GM21447 (cell line): ENCODE results near the gene PLD4.
"Not testable (repeated sequence)": the region's sequence is repeated elsewhere in the genome, so short reads cannot be mapped to it uniquely, and the experiment has no call there.

ENCODE experiments used
- ATAC-seq: cut with Tn5 transposase; IDR thresholded peaks from one replicate; pipeline ENCODE4 v1.9.1; 2021; ENCODE audit not compliant: unreplicated experiment

The PLD4 gene

DNA sequence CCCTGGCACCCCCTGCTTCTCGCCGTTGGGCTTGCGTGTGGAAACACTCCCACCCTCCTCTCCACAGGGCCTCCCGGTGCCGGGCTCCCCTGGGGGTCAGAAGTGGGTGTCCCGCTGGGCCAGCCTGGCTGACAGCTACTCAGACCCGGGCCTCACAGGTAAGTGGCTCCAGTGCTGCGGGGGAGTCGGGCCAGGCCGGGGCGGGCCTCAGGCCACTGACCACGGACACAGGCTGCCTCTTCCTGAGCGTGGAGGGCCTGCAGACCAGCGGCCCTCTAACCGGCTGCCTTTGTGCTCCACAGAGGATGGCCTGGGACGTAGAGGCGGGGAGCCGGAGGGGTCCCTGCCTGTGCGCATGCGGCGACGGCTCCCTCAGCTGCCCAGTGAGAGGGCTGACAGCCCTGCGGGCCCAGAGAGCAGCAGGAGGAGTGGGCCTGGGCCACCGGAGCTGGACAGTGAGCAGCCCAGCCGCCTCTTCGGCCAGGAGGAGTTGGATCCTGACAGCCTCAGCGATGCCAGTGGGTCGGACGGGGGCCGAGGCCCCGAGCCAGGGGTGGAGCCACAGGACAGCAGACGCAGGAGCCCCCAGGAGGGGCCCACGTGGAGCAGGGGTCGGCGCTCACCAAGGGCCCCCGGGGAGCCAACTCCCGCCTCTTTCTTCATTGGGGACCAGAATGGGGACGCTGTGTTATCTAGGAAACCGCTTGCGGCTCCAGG lies 38.5 kb upstream of the PLD4 start:
- ATAC-seq, result no peak

DNA sequence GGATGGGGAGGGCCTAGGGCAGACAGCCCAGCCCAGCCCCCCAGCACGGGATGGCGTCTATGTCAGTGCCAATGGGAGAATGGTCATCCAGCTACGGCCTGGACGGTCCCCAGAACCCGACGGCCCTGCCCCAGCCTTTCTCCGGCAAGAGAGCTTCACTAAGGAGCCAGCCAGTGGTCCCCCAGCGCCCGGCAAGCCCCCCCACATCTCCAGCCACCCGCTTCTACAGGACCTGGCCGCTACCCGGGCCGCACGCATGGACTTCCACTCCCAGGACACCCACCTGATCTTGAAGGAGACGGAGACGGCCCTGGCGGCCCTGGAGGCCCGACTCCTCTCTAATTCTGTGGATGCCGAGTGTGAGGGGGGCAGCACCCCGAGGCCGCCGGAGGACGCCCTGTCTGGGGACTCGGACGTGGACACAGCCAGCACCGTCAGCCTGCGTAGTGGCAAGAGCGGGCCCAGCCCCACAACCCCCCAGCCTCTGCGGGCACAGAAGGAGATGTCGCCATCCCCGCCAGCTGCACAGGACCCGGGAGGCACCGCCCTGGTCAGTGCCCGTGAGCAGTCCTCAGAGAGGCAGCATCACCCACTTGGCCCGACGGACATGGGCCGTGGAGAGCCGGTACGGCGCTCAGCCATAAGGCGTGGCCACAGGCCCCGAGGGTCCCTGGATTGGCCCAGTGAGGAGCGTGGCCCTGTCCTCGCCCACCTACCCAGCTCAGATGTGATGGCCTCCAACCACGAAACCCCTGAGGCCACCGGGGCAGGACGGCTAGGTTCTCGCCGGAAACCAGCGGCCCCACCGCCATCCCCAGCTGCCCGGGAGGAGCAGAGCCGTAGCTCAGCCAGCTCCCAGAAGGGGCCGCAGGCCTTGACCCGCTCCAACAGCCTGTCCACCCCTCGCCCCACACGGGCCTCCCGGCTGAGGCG lies 37.7 kb upstream of the PLD4 start:
- ATAC-seq, result no peak

DNA sequence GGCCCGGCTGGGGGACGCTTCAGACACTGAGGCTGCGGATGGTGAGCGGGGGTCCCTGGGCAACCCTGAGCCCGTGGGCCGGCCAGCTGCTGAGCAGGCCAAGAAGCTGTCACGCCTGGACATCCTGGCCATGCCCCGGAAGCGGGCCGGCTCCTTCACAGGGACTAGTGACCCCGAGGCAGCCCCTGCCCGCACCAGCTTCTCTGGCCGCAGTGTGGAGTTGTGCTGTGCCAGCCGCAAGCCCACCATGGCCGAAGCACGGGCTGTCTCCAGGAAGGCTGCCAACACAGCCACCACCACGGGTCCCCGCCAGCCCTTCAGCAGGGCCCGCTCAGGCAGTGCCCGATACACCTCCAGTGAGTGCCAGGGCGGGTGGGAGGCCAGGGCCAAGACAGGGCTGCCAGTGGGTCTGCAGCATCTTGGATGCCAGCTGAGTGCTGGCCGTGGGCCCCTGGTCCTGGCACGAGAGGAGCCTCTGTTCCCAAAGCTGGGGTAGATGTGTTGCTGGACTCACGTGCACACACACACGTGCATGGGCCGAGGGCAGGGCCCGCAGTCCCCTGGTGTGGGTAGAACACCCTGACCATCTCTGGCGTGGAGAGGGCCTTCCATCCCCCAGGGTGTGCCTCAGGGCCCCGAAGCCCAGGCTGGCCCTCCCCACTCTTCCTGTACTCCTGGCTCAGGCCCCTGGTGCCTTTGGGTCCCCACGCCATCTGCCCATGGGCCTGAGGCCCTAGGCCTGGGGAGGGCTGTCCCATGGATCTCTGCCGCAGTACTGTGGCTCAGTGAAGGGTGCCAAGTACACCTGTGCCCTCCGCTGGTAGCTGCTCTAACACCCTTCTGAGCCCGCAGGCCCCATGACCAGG lies 36.8 kb upstream of the PLD4 start:
- no peak for ATAC-seq

DNA sequence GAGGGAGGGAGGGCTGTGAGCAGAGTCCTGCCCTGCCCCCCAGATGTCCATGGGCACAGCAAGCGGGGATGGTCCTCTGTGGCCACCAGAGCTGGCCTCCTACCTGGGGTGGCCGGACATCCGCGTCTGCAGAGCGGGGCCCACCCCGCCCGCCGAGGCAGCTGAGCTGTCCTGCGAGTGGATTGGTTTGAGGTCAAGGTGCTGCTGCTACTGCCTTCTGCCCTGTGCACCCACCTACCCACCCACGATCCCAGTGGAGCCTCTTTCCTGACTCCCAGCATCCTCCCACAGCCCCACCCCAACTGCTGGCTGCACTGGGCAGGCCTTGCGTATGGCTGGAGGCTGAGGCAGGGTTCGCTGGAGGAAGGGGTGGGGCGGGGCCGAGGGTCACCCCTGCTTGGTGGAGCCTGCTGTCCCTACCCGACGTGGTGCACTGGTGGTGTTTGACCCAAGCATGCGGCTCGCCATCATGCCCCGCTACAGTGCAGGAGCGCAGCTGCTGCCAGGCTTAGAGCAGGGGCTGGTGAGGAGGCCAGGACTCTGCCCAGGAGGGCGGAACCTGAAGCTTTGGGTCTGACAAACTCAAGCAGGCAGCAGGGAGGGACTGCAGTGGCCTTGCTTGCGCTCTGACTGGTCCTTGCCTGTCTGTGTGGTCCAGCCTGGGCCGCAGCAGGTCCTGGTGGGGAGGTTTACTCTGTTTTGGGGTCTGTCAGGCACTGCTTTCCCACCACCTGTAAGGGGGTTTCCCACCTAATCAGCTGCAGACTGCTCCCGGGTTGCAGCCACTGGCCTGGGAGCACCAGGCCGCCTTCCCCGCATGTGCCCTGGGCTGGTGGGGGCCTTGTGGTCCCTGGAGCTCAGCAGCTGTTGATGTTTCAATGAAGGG lies 35.9 kb upstream of the PLD4 start:
- no peak for ATAC-seq

DNA sequence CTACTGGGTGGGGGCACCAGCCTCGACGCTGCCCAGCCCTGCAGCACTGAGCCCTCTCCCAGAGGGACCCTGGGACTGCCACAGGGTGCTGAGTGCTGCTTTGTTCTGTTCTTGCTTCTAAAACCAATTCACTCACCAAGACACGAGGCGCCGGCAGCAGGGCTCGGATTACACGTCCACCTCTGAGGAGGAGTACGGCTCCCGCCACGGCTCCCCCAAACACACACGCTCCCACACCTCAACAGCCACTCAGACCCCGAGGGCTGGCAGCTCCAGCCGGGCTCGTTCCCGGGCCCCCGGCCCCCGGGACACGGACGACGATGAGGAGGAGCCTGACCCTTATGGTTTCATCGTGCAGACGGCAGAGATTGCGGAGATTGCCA lies 35.3 kb upstream of the PLD4 start:
- ATAC-seq, result no peak

DNA sequence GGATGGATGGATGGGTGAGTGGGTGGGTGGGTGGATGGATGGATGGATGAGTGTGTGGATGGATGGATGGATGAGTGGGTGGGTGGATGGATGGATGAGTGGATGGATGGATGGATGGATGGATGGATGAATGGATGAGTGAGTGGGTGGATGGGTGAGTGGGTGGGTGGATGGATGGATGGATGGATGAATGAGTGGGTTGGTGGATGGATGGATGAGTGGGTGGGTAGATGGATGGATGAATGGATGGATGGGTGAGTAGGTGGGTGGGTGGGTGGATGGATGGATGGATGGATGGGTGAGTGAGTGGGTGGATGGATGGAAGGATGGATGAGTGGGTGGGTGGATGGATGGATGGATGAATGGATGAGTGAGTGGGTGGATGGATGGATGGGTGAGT lies 34.4 kb upstream of the PLD4 start:
- ATAC-seq, result not testable (repeated sequence)

DNA sequence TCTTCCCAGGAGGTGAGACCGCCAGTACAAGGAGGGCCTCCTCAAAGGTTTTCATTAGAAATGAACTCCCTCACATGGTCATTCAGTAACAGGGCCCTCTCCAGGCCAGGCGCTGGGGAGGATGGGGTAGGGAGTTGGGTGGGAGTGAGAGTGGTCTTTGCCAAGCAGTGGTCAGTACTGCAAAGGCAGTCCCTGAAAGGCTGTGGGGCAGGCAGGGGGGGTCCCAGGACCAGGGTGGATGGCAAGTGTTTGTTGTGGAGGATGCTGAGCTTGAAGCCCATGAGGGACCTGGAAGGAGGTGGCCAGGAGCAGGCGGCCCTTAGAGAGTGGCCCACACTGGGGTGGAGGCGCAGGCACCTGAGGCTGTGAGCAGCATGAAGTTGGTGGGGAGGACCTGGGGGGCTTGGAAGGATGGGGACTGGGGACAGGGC lies 33.5 kb upstream of the PLD4 start:
- ATAC-seq, result no peak

DNA sequence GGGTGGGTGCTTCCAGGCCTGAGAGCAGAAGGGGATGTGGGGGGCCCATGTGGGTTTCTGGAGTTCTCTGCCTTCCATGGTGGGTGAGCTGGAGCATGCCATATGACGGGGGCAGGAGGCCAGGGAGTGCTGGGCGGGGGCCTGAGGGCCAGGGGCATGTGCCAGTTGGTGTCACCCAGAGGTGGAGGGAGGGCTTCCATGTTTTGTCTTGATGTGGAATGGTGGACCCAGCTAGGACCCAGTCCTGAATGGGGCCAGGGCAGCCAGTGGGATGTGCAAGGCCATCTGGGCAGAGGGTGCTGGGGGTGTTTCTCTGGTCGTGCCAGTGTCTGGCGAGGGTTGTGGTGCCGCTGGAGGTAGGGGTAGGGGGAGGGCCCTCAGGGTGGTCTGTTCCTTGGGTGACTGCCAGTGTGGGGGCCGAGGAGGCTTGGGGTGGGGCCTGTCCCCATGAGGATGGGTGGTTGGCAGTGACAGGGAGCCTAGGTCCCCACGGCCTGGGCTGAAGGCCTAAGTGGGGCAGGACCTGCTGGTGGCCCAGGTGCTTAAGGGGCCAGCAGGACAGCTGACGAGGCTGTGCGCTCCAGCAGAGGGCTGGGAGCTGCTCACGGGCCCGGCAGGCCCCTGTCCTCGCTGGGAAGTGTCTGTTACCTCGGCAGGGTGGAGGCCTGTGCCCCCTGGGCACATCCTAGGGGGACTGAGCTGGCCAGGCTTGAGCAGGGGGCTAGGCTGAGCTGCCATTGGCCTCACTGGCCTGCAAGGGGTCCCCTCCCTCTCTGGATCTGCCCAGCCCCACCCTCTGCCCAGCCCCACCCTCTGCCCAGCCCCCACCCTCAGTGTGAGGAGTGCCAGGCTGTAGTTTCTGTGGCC lies 32.8 kb upstream of the PLD4 start:
- ATAC-seq, result no peak

DNA sequence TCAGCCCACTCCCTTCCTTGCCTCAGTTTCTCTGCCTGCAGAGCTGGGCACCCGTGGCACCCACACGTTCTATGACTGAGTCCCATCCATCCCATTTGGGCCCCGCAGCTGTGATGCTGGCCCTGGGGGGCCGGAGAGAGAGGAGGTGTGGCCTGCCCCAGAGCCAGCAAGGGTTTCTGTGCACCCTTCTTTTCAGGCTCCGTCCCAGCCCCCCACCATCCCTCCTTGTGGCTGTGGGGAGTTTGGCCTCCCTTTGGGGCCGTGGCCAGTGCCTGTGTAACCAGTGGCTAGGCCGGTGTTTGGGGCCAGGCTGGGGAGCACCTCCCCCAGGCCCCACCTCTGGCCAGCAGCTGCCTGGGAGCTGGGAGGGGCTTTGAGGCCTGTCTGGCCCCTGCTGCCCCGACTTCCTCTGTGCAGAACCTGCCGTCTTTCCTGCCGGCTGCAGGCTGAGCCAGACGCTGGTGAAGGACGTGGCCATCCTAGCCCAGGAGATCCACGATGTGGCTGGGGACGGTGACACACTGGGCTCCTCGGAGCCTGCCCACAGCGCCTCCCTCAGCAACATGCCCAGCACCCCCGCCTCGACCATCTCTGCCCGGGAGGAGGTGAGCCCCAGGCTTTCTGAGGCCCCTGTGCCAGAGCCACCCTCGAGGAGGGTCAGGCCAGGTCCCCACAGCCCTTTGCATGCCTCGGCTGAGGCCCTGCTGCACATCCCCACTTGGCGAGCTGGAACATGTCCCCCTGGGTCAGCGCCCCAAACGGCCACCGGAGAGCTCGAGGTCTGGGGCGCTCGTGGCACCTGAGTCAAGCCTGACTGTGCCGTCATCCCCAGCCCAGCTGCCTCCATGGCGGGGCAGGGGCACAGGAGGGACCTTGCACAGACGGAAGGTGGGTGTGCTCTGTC lies 31.9 kb upstream of the PLD4 start:
- ATAC-seq, result no peak

DNA sequence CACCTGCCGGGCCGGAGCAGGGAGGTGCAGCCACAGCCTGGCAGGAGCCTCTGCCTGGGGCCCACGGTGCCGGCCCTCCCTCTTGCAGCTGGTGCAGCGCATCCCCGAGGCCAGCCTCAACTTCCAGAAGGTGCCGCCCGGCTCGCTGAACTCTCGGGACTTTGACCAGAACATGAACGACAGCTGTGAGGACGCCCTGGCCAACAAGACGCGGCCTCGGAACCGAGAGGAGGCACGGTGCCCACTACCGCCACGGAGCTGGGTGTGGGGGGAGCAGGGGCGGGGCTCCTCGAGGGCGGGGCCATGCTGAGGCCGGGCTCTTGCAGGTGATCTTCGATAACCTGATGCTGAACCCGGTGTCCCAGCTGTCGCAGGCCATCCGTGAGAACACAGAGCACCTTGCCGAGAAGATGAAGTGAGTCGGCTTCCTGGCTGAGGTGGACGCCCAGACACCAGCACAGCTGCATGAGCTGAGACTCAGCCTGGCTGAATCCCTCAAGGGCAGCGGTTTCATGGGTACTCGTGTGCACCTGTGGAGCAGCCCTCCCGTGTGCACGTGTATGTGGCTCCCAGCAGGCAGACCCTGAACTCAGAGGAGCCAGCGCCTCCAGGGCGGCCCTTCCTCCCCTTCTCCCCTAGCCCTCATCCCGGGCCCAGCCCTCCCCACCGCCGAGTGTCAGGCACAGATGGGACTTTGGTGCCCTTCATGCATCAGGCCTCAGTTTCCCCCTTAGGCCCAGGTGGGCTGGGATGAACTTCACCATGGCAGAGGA lies 31.1 kb upstream of the PLD4 start:
- ATAC-seq, result no peak

DNA sequence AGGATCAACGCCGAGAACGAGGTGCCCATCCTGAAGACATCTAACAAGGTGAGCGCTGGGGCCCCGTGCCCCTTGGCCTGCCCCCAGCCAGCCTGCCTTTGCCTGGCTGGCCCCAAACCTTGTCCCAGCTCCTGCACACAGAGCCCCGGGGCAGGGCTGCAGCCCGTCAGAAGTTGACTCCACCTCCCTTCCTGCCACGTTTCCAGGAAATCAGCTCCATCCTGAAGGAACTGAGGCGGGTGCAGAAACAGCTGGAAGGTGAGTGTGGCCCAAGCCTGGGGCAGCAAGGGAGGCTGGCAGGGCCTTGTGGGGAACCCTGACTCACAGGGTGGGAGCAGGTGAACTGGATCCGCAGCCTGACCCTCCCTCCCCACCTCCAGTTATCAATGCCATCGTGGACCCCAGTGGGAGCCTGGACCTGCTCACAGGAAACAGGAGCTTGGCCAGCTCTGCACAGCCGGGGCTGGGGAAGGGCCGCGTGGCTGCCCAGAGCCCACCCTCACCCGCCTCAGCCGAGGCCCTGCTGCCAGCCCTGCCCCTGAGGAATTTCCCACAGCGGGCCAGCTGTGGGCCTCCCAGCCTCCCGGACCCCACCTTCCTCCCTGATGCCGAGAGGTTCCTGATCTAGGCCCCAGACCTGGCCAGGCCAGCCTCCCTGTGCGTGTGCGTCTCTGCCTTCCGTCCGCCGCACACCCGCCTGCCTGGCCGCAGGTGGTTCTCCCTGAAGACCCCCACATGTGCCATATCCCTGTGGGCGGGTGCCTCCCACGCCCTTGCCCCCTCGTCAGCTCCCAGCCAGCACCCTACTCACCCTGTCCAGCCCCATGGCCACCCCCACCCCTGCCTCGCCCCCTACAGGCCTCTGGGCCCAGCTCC lies 30.1 kb upstream of the PLD4 start:
- ATAC-seq, result no peak

DNA sequence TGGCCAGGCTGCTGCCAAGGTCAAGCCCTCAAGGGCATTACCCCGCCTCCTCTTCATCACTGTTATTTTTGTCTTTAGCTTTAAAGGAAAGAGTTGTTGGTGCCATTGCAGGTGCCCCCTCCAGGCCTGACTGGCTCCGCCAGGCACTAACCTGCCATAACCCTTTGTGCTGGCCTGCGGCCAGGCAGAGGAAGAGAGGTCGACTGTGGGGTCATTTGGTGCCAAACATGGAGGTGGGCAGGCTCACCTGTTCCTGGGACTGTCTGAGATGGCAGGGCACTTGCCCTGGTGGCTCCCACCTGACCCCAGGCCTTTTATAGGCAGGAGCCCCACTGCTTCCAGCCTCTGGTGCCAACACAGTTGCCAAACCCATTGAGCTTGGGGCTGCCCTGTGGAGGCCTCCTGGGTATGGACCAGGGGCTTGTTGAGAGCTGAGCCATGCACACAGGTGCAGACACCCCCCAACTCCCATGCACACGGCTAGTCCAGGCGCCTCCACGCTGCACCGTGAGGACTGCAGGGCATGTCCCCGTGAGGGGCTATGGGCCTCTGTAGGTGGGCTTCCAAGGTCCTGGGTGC lies 29.4 kb upstream of the PLD4 start:
- no peak for ATAC-seq

DNA sequence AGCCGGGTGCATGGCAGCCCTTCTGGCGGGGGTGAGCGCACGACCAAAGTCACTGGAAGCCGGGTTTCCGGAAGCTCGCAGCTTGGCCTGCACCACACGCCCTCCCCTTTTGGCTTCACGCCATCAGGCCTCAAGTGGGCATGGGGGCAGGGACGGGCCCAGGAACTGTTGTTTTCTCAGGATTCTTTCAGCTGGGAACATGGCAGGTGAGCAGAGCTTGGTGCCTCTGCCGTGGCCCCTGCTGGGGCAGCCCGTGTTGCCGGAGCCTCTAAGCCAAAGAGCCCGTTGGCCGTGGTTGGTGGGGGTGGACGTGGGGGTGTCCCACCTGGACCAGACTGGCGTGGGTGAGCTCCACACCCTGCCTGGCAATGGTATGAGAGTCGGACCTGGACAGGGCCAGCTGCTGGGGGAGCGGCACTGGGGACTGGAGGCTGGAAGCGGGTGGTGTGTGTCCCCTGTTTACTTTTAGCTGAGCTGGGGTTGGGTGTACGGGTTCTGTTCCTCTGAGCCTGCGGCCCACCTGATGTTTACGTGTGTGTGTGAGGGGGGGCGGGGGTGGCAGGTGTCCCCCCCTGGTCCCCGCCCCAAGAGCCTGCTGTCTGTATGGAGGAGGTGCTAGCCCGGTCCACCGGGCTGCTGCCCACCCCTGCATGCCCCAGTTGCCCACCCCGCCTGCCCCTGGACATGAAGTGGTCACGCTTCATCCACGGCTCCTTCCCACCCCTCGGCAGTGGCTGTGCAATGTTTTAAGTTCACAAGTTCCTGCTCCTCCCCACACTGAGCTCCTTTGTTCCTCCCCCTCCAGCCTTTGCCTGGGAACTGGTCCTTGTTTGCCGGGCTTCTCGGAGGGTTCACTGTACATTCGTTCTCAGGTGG lies 28.7 kb upstream of the PLD4 start:
- ATAC-seq, result no peak

DNA sequence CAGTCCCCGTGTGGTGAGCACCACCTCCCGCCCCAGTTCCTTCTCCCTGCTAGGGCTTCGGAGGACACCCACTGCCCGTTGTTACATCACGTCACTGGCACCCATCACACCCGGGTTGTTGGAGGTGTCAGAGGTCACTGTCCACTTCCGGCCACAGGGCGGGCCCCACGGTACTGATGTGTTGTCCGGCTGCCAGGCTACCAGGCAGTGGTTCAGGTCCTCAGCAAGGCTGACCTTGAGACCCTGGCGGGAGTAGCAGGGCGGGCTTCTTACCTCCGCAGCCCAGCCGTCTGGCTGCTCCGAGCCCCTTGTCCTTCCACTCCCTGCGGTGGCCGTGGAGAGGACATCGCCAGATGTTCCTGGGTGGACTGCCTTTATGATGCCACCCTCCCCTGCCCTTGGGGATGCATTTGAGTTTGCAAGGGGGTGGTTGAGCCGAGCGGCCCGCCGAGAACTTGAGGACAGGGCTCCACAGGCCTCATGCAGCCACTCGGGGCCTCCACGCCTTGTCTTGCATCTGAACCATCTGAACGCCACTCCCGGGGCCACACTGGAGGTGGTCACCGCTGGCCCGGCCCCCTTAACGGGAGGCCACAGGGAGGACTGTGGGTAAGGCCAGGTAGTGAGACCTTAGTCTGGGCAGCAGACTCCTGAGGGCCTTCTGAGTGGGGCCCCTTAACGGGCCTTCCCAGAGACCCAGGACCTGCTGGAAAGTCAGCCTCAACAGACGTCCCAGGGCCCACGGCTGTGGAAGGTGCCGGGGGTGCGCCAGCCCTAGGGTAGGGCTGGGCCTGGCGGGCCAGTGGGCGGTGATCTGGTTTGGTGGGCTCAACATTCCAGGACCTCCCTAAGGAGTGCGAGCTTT lies 27.1 kb upstream of the PLD4 start:
- no peak for ATAC-seq

DNA sequence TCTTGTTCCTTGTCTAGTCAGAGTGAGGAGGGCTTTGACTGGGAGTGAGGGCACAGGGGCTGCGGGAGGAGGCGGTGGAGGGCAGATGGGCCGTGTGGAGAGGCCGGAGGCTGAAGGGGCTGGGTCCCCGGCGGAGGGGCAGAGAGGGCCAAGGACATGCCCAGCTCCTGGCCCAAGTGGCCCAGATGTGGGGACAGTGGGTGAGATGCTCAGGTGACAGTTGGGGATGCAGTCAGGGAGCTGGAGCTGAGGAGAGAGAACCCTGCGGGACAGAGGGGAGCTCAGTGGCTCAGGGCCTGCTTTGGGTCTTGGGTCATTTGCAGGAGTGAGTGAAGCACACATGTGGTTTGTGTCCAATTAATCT lies 26.5 kb upstream of the PLD4 start:
- ATAC-seq, result no peak
